GM19099 (cell line): ENCODE measurements around the gene SLC22A23.

Source experiments
- POLR2A ChIP-seq: IDR thresholded peaks from 3 replicates; pipeline ENCODE4 v1.6.1; 2011; ENCODE audit warnings: low read depth; ENCODE audit not compliant: insufficient read length; ENCODE audit errors: extremely low read depth

SLC22A23 gene

DNA sequence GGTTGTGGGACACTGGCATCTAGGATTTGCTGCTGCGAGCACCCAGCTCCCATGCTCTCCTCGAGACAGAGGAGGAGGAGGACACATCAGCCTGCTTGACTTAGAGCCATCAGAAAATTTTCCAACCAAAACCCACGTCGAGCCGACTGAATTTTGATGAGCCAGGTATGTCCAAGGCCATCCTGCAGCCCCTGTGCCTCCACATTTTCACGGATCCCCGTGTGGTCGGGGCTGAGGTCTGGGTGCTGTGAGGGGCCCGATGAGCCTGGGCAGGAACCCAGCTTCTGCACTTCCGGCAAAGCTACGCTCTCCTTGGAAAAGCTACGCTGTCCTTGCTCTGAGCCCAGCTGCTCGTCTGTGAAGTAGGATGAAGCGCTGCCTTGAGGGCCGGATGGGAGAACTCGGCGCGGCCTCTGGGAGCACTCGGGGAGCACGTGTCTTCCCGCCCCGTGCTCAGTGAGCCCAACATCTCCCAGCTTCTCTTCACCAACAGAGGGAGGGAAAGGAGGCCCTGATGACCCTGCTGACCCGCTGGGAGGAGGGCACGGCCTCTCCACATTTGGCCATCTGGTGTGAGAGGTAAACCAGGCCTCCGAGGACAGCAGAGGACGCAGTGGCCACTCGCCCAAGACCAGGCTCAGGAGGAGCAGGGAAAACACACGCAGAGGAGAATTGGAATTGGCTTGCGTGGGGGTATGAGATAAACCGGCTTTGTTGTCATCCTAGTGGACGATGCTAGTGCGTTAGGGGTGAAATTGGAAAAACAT is 164.2 kb downstream of the SLC22A23 start:
- TF ChIP-seq POLR2A = no peak

DNA sequence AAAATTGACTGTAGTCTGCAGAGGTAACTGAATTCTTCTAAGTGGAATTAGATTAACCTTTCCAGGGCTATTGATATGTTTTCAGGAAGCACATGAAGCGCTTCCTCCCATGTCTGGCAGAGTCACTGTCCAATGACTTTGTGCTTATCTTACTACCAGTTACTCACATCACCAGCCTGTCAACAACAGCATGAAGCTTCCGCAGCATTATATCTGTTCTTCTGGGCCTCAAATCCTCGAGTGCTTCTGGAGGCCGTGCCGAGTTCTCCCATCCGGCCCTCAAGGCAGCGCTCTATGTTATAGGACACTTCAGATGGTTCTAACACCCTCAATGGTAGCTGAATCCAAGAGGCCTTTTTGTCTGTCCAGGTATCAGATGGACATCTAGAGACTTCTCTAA is 164.9 kb downstream of the SLC22A23 start:
- no peak for TF ChIP-seq POLR2A

DNA sequence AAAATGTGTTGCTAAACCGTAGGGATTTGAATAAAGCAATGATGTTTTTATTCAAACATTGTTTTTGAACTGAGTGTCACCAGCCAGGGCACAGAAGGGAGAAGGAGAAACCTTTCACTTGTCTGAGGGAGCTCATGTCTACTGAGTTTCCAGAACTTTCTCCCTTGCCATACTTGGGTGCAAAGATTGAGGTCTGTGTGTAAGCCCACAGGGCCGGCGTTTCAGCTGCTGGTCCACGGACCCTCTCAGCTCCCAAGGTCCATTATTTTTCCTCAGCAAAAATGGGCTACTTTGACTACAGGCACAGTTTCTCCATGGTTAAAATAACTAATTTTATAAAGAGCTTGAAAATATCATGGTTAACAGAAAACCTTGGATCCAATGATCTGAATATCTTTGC is 165.5 kb downstream of the SLC22A23 start:
- TF ChIP-seq POLR2A = no peak

DNA sequence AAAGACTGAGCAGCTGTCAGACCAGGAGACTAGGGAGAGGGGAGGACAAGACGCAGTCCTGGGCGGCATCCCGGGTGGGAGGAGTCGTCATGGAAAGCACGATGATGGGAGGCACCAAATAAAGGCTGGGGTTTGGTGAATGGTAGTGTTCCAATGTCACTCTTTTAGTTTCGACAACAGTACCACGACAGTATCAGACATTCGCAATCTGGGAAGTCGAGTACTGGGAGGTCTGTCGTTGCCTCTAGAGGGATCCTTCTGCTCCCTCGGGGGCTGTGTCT is 166.0 kb downstream of the SLC22A23 start:
- no peak for TF ChIP-seq POLR2A

DNA sequence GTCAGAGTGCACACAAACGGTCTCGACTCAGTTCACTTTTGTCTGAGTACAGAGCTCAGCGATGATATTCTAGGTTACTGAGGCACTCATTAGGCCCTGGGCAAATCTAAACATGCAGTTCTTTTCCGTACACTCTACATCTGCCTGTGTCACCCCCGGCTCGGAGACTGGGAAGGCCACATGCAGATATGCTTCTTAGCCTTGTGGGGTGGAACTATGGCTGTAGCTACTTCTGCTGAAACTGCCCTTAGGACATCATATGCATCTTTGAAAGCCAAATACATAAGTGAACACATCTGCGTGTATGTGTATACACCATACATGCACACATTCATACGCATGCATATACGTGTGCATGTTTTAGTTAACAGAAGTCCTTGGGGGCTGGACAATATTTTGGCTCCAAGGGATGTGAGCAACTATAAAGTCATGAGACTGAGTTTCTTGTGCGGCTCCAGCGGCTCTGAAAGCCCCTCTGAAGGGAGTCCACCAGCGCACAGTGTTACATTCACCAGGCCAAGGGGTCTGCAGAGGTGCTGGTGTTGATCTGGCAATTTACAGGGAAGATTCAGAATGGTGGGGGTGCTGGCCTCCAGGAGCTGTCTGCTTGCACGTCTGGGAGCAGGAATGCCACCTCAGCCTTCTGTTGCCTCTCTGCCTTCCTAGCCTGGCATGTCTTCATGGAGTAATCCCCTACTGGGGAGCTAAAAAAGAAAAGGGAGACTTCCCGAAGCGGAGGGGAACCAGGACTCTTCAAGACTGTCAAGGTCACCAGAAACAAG is 166.5 kb downstream of the SLC22A23 start:
- no peak for TF ChIP-seq POLR2A

DNA sequence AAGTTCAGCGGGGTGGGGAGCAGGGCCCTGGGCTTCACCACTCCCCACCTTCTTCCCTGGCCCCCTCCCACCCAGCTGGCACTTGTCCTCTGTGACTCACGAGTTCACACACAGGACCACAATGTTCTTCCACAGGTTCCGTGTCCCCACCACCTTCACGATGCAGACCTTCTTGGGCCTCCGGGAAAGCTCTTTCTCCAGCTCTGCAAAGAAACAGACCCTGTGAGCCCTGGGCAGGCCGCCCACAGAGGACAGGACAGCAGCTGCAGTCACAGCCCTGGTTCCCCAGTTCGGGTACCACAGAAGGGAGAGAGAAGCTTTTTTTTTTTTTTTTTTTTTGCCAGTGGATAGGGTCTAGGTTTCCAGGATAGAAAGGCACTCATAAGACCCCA is 167.2 kb downstream of the SLC22A23 start:
- TF ChIP-seq POLR2A = no peak

DNA sequence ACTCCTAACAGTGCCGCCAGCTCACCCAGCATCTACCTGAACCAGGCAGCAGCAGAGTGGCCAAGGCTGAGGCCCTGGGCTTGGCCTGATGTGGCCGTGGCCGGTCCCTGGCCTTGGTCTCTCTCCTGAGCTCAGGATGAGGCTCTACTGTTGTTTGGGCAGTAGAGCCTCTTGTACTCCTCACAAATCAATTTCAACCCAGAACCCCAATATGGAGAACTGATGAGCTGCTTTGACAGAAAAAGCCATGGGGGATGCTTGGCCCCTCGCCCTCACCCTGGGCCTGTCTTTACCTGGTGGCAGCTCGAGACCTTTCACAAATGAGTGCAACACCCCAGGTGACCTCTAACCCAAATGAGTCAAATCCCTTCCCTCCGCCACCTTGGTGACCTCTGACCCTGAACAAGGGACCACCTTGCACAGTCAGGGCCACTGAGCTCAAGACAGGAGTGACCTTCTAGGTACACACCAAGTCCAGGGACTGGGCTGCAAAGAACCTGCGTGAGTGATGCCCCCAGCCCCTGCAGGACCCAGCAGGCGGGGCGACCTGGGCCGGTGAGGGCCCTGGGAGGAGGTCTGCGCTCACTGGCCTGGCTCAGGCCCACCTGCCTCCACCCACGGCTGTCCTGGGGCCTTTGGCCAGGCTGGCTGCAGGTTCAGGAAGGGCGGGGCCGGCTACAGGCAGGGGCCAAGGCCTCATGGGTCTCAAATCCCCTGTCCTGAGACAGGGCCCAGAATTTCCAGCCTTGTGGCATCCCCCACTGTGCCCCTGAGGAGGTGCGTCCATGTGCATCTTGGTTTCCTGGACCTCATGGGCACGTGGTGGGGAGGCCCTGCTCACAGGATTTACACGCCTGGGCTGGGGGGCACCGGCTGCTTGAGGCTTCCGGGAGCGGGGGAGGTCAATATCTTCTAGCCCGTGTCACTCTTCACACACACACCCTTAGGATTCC is 167.9 kb downstream of the SLC22A23 start:
- TF ChIP-seq POLR2A = no peak

DNA sequence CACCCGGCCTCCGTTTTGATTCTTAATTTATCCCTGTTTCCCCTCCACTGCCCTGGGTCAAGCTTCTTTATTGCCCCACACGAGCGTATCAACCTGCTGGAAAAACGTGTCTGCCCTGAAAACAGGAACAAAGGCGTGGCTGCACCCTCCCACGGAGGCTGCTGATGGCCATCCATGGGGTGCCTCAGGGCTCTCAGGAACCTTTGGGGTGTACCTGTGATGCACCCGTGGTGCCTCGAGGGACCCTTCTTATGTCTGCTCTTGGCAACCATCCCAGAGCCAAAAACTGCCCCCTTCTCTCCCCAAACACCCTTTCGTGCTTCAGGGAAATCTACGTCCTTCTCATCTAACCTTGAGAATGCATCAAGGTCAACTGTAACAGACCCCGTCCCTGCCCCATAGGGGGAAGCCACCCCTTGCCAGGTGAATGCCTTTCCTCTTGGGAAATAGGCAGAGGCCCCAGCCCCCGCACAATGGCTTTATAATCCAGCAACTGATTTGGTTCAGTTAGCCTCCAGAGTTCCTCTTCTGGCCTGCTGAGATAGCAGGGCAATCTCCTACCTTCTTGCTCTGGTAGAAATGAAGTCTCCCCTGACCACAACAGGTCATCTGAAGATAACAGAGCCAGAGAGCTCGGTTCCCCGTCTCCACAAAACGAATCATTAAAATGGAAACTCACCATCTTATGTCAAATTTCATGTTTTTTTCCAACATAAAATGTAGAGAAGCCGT is 168.7 kb downstream of the SLC22A23 start:
- no peak for TF ChIP-seq POLR2A

DNA sequence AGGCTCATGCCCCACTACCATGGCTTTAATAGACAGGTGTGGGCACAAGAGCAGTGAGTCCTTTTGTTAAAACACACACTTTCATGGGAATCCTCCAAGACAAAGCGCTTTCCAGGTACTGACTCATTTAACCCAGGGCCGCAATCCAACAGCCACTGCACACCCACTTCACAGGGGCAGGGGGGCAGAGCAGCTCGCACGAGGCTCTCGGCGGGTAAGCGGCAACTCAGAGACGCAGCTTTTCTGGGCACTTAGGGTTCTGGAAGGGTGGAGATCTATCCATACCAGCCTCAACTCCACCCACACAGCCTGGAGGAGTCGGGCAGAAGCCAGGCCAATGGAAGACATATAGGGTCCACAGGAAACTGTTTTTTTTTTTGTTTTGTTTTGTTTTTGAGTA is 169.5 kb downstream of the SLC22A23 start:
- TF ChIP-seq POLR2A = no peak

DNA sequence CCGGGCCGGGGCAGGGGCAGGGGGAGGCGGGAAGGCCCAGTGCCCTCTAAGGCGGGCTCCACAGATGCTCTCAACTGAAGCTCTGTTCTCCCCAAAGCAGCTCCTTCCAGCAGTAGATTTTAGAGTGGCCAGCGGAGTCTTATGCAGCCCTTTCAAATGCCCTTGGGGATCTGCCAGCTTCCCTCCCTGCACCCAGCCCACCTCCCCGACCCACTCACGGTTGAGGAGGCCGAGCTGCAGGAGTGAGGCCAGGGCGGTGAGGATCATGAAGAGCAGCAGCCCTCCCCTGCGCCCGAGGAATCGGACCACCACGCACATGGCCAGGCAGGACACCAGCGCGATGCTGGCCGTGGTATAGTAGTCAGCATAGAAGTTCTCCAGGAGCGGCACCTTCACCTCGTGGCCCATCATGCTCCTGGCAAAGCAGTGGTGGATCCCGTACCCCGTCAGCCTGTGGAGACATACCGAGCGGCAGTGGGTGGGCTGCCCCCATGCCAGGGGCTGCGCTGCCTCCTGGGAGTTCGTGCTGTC is 170.1 kb downstream of the SLC22A23 start:
- TF ChIP-seq POLR2A = no peak

DNA sequence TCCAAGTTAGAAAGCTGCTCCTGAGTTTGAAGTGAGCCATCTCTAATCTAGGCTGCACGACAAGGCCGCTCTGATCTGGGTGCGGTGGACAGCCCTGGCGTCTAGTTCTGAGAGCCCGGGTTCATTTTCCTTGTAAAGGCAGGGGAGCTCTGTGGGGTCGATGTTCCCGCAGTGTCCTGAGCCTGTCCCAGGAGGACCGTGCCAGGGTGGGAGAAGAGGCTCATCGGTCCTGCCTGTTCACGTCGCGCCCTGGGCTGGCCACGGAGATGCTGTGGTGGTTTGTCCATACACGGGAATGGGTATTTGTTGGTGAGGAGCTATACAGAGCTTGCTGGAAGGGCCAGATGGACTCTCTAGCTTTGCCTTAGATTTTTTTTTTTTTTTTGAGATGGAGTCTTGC is 171.1 kb downstream of the SLC22A23 start:
- TF ChIP-seq POLR2A = no peak

DNA sequence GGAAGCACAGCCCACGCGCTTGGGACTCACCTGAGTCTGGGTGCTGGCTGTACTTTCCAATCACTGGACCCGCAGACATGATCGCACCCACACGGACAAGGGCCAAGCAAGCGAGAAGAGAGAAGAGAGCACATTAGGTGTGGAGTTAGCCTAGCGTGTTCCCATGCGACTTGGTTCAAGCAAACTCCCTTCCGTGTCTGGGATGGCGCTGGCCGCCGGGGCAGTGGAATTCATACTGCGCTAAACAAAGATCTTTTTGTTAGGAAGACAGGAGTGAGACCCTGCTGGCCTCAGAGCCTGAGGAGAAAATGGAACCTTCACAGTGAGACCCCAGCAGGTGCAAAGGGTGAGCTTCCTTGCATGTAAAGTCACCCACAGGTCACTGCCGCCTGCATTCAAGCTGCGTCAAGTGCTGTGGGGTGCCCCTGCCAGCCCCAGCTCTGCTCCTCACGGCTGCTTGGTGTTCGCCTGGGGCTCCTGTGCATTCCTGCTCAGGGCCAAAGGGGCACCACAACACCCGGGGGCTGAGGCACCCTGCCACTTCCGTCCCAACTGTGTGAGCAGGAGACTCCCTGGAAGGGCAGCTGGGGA is 171.7 kb downstream of the SLC22A23 start:
- no peak for TF ChIP-seq POLR2A

DNA sequence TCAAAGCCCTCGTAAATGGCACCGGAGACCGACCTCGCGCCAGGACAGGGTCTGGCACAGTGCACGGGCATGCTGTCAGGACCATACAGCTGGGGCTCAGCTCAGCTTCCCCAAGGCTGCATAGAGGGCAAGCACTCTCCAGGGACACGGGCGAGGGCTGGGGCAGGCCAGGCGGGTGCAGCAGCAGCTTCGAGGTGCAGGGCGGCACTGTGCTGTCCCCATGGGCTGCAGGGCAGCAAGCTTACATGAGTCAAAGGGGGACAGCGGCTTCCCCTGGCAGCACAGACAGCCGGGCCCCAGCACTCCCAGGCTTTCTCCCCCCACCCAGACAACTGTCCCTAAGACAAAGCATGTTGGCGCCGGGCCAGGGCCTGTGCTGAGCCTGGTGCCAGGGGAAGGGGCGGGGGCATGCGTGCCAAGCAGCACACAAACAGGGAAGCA is 172.4 kb downstream of the SLC22A23 start:
- TF ChIP-seq POLR2A = no peak

DNA sequence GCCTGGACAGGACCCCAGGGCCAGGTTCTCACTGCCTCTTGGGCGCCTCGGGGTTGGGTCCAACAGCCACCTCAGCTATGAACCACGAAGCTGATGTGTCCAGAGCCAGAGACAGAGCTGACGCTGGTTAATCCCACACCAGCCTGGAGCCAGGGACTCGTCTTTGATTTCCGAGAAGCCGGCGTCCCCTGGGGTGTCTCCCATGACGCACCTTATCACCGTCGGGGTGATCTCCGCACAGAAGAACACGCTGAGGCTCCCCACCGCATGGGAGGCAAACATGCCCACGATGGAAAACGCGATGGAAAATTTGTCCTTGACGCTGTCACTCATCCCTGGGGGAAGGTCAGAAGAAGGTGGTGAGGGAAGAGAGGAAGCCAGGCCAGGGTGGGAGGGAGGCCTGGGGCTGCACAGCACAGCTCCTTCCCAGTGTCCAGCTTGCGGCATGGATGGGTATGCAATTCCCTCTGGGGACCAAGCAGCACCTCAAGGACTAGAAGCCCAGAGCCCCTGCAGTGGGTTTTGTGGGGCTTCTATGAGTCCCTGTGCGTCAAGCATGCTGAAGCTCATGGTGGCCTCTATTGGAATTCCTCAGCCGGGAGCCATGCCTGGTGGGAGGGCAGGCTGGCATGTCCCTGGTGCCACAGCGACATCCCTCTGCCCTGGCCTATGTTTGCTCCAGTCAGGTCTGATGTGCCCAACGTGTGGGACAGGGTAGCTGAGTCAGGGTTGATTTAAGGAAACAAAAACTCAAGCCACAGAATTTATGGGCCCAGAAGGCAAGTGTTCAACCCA is 173.0 kb downstream of the SLC22A23 start:
- TF ChIP-seq POLR2A = no peak

DNA sequence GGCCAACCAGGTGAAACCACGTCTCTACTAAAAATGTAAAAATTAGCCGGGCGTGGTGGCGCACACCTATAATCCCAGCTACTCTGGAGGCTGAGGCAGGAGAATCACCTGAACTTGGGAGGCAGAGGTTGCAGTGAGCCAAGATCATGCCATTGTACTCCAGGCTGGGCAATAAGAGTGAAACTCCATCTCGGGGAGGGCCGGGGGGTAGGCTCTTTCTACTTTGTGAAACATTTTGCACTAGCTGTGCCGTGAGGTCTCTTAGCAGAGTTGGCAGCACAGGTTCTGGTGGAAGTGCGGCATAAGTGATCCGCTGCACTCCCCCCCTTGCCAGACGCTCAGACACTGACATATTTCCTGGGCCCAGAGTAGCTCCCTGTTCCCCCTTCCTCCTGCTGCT is 173.6 kb downstream of the SLC22A23 start:
- no peak for TF ChIP-seq POLR2A
